SKM-1 (cell line): Measurements from ENCODE around the gene TKTL1.
"Not testable (repeated sequence)": the region's sequence is repeated elsewhere in the genome, so short reads cannot be mapped to it uniquely, and the experiment has no call there.

Source experiments
- DNase-seq: peaks from one replicate; lab custom pipeline; 2025; ENCODE audit not compliant: unreplicated experiment; lab: John Stamatoyannopoulos, UW

Gene TKTL1, protein sequence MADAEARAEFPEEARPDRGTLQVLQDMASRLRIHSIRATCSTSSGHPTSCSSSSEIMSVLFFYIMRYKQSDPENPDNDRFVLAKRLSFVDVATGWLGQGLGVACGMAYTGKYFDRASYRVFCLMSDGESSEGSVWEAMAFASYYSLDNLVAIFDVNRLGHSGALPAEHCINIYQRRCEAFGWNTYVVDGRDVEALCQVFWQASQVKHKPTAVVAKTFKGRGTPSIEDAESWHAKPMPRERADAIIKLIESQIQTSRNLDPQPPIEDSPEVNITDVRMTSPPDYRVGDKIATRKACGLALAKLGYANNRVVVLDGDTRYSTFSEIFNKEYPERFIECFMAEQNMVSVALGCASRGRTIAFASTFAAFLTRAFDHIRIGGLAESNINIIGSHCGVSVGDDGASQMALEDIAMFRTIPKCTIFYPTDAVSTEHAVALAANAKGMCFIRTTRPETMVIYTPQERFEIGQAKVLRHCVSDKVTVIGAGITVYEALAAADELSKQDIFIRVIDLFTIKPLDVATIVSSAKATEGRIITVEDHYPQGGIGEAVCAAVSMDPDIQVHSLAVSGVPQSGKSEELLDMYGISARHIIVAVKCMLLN

DNA sequence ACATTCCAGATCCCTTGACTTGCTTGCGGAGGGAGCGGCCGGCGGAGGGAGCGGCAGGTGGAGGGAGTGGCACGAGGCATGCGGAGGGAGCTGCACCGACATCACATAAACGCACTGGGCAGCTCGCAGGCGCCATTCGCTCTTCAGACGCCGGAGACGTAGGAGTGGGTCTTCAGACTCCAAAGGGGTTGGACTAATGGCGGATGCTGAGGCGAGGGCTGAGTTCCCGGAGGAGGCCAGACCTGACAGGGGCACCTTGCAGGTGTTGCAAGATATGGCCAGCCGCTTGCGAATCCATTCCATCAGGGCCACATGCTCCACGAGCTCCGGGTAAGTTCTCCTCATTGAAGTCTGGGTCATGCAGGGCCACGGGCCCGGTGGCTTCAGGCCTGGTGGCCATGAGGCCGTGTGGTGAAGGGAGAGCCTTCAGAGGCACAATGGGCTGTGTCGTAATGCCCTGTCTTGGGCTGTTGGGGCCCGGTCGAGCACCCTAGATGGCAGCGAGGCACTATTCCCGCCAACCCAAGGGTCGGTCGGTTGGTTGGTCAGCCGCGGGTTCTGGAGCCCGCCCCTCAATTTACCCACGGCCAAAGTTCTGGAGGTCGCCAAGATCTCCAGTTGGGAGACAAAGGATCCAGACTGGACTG is at the start of gene TKTL1:
Gene TKTL1, plus strand, starts transcription at position 132 of the 647 bp plus-strand sequence. Its CDS starts 65 bp downstream, at position 197.
- DNase-seq: no peak

DNA sequence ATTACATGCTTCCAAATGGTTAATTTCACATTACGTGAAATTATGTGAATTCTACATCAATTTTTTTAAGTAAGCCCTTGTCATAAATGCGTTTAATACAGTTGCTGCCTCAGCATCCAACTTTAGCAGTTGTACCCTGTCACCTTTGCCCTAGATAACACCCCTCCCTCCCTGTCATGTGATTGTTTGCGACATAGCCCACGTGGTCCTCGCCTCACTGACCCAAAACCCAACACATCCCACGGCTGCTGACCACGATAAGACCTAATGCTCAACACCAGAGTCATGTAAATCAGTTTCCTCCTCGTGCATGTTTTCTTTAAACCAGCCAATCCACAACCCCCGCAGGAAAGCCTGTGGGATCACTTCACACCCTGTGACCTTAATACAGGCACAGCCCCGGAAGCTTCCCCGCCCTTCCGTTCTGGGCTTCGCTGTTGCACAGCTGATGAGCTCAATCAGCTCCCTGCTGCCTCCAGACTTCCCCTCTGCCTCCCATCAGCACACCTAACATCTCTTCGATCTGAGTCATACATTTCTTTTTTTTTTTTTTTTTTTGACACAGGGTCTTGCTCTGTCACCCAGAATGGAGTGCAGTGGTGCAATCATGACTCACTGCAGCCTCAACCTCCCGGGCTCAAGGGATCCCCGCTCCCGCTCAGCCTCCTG is 48.1 kb upstream of the TKTL1 start:
- not testable (repeated sequence) for DNase-seq

DNA sequence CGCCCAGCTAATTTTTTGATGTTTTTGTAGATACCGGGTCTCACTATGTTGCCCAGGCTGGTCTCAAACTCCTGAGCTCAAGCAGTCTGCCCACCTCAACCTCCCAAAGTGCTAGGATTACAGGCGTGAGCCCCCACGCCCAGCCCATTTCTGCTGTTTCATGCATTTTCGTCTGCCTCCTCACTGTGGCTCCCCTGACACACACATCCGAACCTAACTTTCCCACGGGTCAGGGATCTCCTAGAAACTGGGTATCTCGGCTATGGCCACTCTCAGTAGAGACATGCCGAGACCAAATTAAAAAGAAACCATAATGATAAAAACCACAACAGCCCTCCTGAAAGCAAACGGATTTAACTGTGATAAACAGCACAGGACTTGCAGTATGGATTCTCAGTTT is 47.5 kb upstream of the TKTL1 start:
- DNase-seq: not testable (repeated sequence)

DNA sequence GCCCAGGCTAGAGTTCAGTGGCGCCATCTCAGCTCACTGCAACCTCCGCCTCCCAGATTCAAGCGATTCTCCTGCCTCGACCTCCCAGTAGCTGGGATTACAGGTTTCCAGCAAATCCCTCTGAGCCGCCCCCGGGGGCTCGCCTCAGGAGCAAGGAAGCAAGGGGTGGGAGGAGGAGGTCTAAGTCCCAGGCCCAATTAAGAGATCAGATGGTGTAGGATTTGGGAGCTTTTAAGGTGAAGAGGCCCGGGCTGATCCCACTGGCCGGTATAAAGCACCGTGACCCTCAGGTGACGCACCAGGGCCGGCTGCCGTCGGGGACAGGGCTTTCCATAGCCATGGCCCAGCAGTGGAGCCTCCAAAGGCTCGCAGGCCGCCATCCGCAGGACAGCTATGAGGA is 38.3 kb upstream of the TKTL1 start, which contains the start of gene OPN1MW3:
Gene OPN1MW3, plus strand, starts transcription at position 301 of the 400 bp plus-strand sequence. Its CDS starts 38 bp downstream, at position 339.
- not testable (repeated sequence) for DNase-seq

DNA sequence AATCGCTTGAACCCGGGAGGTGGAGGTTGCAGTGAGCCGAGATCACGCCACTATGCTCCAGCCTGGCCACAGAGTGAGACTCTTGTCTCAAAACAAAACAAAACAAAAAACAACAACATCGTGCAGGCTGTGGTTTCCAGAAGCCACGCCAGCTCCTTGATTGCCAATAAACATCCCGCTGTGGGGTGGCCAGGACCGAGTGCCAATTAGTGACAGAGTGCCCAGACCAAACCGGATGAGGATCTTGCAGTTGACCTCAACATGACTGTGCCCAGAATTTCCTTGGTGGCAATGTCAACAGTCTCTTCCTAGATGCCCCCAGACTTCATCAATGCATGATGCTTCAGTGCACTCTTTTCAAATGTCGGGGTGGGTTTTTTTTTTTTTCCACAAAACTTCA is 36.9 kb upstream of the TKTL1 start:
- DNase-seq: not testable (repeated sequence)

DNA sequence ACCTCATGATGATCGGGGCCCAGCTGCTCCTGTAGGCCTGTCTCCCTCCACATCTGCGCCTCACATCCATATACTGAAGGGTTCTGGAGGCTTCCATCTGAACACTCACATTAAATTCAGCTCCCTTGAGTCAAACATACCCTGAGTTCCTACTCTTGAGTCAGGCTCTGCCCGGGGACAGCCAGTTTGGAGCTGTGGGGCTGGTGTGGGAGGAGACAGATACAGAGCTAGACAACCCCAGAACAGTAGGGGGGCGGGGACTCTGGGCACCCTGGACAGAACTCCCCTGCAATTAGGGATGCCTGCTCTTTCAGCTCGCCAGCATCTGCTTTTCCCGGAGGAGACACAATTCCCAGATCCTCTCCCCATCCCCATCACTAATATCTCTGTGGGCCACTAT is 32.5 kb upstream of the TKTL1 start:
- not testable (repeated sequence) for DNase-seq

DNA sequence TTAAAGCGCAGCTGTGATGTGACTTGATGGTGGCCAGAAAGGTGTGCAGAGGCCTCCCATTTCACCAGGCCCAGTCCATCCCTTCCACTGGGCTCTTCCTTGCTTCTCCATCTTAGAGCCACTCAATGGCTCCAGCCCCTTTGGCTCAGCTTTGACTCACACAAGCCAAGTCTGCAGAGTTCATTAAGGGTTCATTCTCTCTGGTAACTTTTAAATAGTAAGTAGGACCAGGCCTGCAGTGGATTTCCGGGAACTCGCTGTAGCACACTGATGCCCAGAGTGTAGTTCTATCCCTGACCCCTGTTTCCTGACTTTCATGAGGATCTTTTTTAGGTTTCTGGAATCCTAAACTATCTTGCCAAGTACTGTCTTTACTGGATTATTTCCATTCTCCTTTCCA is 26.4 kb upstream of the TKTL1 start:
- not testable (repeated sequence) for DNase-seq

DNA sequence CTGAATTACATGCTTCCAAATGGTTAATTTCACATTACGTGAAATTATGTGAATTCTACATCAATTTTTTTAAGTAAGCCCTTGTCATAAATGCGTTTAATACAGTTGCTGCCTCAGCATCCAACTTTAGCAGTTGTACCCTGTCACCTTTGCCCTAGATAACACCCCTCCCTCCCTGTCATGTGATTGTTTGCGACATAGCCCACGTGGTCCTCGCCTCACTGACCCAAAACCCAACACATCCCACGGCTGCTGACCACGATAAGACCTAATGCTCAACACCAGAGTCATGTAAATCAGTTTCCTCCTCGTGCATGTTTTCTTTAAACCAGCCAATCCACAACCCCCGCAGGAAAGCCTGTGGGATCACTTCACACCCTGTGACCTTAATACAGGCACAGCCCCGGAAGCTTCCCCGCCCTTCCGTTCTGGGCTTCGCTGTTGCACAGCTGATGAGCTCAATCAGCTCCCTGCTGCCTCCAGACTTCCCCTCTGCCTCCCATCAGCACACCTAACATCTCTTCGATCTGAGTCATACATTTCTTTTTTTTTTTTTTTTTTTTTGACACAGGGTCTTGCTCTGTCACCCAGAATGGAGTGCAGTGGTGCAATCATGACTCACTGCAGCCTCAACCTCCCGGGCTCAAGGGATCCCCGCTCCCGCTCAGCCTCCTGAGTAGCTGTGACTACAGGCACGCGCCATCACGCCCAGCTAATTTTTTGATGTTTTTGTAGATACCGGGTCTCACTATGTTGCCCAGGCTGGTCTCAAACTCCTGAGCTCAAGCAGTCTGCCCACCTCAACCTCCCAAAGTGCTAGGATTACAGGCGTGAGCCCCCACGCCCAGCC is 10.9 kb upstream of the TKTL1 start:
- not testable (repeated sequence) for DNase-seq

DNA sequence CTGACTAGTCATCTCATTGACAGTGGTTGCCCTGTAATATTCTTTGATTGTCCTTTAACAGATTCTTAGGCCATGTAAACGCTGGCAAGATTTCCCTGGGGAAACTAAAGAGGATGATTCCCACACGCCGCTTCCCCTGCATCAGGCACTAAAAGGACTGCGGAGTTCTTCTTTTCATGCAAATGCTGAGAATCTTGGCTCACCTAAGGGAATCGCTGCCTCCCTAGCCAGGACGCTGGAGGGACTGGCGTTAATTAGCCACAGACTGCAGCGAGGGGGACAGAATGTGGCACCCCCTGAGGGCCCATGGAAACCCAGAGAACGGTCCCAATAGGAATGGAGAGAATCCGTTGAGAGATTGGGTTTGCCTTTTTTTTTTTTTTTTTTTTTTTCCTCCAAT is 9.2 kb upstream of the TKTL1 start:
- DNase-seq: not testable (repeated sequence)

DNA sequence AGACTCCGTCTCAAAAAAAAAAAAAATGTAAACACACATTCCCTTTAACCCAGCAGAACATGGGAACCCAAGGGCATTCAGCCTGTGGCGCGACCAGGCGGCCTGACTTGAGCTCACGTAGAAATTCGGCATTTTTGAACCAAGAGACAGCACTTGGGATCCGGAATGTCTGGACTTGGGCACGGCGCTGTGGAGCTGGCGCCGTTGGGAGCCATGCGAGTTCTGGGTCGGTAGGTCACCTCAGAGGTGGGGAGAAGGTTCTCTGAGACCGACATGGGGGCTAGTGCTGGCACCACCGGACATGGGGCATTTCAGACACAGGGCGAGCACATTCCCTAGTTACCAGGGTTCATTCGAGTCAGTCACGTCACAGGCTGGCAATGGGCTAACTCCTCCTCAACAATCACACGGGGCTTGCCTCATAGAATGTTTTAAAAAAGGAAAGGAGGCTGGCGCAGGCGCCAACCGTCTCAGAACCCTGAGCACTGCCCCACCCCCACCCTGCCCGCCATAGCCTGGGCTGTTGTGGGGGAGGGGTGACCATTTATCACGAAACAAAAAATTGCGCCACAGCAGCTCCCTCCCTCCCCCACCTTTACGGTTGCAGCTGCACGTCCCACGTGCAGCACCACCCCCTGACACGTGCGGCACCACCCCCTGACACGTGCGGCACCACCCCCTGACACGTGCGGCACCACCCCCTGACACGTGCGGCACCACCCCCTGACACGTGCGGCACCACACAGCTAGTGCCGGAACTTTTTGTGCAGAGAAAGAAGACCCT is 612 bp upstream of the TKTL1 start, which contains the start of gene TEX28:
Gene TEX28, minus strand, starts transcription at position 334 of the 784 bp plus-strand sequence. CDS start 3,007 bp downstream, outside the sequence.
- no peak for DNase-seq

DNA sequence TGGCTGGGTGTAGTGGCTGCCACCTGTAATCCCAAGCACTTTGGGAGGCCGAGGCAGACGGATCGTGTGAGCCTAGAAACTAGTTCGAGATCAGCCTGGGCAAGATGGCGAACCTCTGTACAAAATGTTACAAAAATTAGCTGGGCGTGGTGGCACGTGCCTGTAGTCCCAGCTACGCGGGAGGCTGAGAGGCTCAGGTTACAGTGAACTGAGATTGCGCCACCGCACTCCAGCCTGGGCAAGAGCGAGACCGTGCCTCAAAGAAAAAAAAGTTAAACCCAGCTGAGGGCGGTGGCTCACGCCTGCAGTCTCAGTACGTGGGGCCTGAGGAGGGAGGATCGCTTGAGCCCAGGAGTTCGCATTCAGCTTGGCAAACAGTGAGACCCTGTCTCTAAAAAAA is 1.1 kb downstream of the TKTL1 start:
- no peak for DNase-seq

DNA sequence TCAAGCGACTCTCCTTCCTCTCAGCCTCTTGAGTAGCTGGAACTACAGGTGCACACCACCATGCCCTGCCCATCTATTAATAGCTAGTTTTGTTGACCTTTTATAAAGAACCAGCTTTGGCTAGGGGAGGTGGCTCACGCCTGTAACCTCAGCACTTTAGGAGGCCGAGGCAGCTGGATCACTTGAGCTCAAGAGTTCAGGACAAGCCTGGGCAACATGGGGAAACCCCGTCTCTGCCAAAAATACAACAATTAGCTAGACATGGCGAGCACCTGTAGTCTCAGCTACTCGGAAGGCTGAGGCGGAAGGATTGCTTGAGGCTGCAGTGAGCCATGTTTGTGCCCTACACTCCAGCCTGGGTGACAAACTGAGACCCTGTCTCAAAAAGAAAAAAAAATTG is 2.7 kb downstream of the TKTL1 start:
- no peak for DNase-seq

DNA sequence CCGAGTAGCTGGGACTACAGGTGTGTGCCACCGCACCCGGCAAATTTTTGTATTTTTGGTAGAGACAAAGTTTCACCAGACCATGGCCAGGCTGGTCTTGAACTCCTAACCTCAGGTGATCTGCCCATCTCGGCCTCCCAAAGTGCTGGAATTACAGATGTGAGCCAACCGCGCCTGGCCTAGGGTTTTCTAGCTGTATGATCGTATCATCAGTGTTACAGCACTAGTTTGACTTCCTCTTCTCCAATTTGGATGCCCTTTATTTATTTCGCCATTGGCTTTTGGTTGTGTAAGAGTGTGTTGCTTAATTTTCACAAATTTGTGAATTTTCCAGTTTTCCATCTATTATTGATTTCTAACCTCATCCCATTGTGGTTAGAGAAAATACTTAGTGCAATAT is 5.2 kb downstream of the TKTL1 start:
- peak; percentile 63 for DNase-seq

DNA sequence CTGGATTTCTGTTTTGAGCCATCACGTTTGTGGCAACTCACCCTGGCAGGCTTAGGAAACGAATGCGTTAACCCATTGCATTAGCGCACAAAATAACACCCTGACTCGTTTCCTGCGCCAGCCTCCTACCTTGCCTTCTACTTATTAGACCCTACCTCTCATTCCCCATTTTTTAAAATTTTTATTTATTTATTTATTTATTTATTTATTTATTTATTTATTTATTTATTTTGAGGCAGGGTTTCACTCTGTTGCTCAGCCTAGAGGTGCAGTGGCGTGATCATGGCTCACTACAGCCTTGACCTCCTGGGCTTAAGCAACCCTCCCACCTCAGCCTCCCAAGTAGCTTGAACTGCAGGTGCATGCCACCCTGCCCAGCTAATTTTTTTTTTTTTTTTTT is 7.4 kb downstream of the TKTL1 start:
- not testable (repeated sequence) for DNase-seq

DNA sequence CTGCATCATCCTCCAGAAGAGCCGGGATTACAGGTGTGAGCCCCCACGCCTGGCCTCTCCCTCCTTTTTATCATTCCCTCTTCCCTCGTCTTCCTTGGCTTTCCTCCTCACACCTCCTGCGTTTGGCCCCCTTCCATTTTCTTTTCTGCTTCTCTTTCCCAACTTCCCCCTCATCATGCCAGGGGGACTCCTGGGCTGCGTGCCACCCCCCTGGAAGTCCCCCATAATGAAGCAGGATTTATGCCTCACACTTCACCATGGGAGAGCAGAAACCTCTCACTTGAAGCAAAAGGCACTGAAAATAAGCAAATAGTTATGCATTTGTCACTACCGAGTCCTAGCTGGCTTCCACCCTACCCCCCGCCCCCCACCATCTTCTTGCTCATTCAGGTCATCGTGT is 7.9 kb downstream of the TKTL1 start:
- DNase-seq: no peak

DNA sequence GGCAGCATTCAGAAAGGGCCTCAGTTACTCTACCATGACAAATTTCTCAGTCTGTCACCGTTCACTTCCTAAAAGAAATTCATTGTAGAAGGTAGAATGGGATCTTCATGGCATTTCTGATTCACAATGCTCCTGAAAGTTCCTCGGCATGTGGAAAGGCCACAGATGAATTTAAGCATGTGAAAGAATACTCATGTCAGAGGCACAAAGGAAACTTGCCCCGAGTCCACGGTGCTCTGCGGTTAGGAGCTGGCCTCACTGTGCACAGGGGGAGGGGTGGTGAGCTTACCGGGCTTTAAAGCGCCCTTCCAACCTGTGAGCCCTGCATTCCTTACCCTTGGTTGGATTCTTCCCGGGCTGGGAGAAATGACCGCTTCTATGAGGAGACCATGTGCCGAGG is 9.3 kb downstream of the TKTL1 start:
- no peak for DNase-seq

DNA sequence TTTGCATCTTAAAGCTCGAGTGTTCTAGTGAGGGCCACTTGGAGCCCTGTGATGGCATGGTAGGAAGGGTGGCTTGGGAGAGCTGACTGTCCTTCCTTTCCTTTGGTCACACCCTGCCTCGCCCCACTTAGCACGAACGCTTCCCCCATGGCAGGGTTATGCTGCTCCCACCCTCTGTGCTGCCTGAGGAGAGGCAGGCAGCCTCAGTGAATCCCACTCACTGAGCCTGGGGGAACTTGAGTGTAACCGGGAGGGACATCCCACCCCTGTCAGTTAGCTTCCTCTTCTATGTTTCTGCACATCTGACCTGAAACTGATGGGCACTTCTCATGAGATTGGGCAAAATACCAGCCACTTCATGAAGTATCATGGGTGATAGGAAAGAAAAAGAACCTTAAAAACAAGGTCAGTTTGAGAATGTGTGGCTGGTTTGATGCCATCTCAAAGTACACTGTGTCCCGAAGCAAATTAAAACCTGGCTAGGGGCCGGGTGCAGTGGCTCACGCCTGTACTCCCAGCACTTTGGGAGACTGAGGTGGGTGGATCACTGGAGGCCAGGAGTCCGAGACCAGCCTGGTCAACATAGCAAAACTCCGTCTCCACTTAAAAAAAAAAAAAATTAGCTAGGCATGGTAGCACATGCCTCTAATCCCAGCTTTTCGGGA is 10.1 kb downstream of the TKTL1 start:
- DNase-seq: no peak

DNA sequence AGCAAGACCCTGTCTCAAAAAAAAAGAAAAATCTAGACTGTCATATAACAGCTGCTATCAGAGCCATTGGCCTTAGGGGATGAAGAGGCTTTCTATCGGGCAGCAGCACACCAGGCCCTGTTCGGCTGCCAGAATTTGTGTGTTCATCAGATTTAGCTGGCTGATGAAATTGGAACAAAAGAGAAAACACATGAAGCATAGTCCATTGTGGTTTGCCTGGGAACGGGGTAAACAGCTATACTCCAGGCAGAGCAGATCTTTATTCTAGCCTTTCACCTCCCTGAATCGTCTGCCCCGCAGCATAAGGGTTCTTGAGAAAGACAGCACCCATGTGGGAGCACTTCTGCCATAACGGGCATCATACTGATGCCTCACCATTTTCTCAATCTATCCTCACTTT is 11.6 kb downstream of the TKTL1 start:
- no peak for DNase-seq
